LNCaP clone FGC (cell line): ENCODE measurements around the gene SLC7A11.

Experiments
- DNase-seq: peaks from one replicate; pipeline ENCODE4 v3.0.0-alpha.2; 2011; ENCODE audit warnings: low read depth
- H3K4me3 ChIP-seq: 2 replicates; pipeline ENCODE4 v1.5.1; 2011; ENCODE audit warnings: mild to moderate bottlenecking, low read depth, low read length, control low read depth
- CTCF ChIP-seq: IDR thresholded peaks from 2 replicates; pipeline ENCODE4 v1.5.1; 2012; ENCODE audit warnings: mild to moderate bottlenecking; ENCODE audit not compliant: control insufficient read depth, insufficient read depth; ENCODE audit errors: extremely low read depth

SLC7A11 gene

GRCh38 chr4:138242076-138242833 is at the start of gene SLC7A11:
TSS of gene SLC7A11 (minus strand) at chr4:138242349. CDS start at chr4:138242069, 280 bp downstream.
- peak within 1 kb of the TSS; percentile 68 for H3K4me3 ChIP-seq
- peak; percentile 99 for DNase-seq
- no peak for TF ChIP-seq CTCF

GRCh38 chr4:138291431-138291830 is 49.3 kb upstream of the SLC7A11 start:
- TF ChIP-seq CTCF, result no peak
- H3K4me3 ChIP-seq, result no peak overlapping the region
- no peak for DNase-seq

- TF ChIP-seq CTCF, result no peak
- no peak for DNase-seq
- no peak overlapping the region for H3K4me3 ChIP-seq
Measured at GRCh38 chr4:138290805-138291204, 48.7 kb upstream of the SLC7A11 start.

- no peak for DNase-seq
- no peak overlapping the region for H3K4me3 ChIP-seq
- no peak for TF ChIP-seq CTCF
Measured at GRCh38 chr4:138279286-138279685, 37.1 kb upstream of the SLC7A11 start.

GRCh38 chr4:138277133-138277532 is 35.0 kb upstream of the SLC7A11 start:
- TF ChIP-seq CTCF, result no peak
- no peak overlapping the region for H3K4me3 ChIP-seq
- DNase-seq, result no peak

- no peak for DNase-seq
- no peak for TF ChIP-seq CTCF
- no peak overlapping the region for H3K4me3 ChIP-seq
Measured at GRCh38 chr4:138275963-138276621, 33.9 kb upstream of the SLC7A11 start.
